Ovary (tissue), 9 donors: ENCODE measurements around the gene OR4E2. TPM values are rescaled to one million over a fixed set of nuclear protein-coding genes. Genes with fewer than 3 reads are reported as not detected.
"Not testable (repeated sequence)": the region's sequence is repeated elsewhere in the genome, so short reads cannot be mapped to it uniquely, and the experiment has no call there.

Experiments used
- DNase-seq, 5 donors: peaks; one replicate each; pipeline ENCODE4 v3.0.0-alpha.2; 2019 to 2020
- H3K27ac ChIP-seq, 2 donors: fragments of 200-600 bp; one replicate each; pipeline versions ENCODE4 v1.5.1 to v1.8.0; 2019 to 2022
- H3K27me3 ChIP-seq: fragments of 200-600 bp; one replicate; pipeline ENCODE4 v1.8.0; 2022
- H3K36me3 ChIP-seq: fragments of 200-600 bp; sonication (generic); one replicate; pipeline ENCODE4 v1.5.1; 2019
- H3K4me1 ChIP-seq: one replicate; pipeline ENCODE4 v1.8.1; 2013; ENCODE audit warnings: mild to moderate bottlenecking, moderate library complexity; ENCODE audit not compliant: insufficient read depth
- H3K4me3 ChIP-seq: fragments of 200-600 bp; sonication (generic); one replicate; pipeline ENCODE4 v1.5.1; 2017
- H3K9me3 ChIP-seq, 2 donors: fragments of 200-600 bp in 1 of 2; sonication (generic) in 1 of 2; one replicate each; pipeline versions ENCODE4 v1.5.1 to v1.8.1; 2013 to 2019; ENCODE audit warnings: mild to moderate bottlenecking in 1 of 2, moderate library complexity in 1 of 2
- EP300 ChIP-seq: sonication (generic); formaldehyde crosslinking; IDR thresholded peaks from one replicate; pipeline ENCODE4 v1.6.1; 2017; ENCODE audit warnings: antibody characterized with exemption
- POLR2A ChIP-seq: fragments of 450-650 bp; IDR thresholded peaks from one replicate; pipeline ENCODE4 v1.6.1; 2017; ENCODE audit warnings: antibody characterized with exemption, mild to moderate bottlenecking, moderate library complexity
- WGBS, 3 donors: extraction: QIAGEN DNeasy Blood & Tissue Kit in 1 of 3; methylation state at CpG; one replicate each; pipeline versions ENCODE4 v1.1.5 to v1.1.7; 2013 to 2017; 5-methylcytosine and 5-hydroxymethylcytosine counted together
- intact Hi-C, 4 donors: fragments of 100-400 bp; cut with DNase I; formaldehyde crosslinking; loops; one replicate each; pipeline versions ENCODE4 v1.11.0 to v1.15.1; 2022 to 2023
- polyA plus RNA-seq, 2 donors: library from polyadenylated mRNA; stranded (reverse); fragments of 200-250 nt in 1 of 2; fragments of 350-450 nt in 1 of 2; fragmentation: Illumina TruSeq in 1 of 2; extraction: RNeasy Lipid Tissue Mini Kit (QIAGEN cat#74804) in 1 of 2; gene quantifications; one replicate each; pipeline ENCODE4 v1.2.3, GENCODE V29; 2013 to 2014
- total RNA-seq, 7 donors: library from RNA; depleted of rRNA in 2 of 7; stranded (reverse); fragments of >200 nt in 2 of 7; fragmentation: NEBNext Ultra II Directional in 3 of 7; extraction: Animal tissue kit (Norgen Biotek cat#: 25700) in 3 of 7; gene quantifications; one replicate each; pipeline versions ENCODE4 v1.1.0 to v1.2.4, GENCODE V29; 2016 to 2023
- TF ChIP-seq, protein P1 (sequence below), 3 donors: fragments of 450-650 bp in 2 of 3; fragments of 200-600 bp in 1 of 3; IDR thresholded peaks; one replicate each; pipeline versions ENCODE4 v1.5.1 to v1.8.0; 2016 to 2022; ENCODE audit warnings: antibody characterized with exemption in 3 of 3, mild to moderate bottlenecking in 1 of 3
- donor health status: DM: no; HTN: no; CAD: no; lungs with moderate emphysema.
- donor health status: DM: no; HTN: no; CAD: no.
- donor health status: Bipolar disorder and iron deficiency.
- donor health status: DM: yes; HTN: yes; CAD: no.
- donor health status: DM: no; HTN: no; CAD: no.
- donor health status: DM: yes; HTN: yes; CAD: no.

Gene OR4E2
- total and polyA plus RNA-seq, 9 donors = not detected

DNA sequence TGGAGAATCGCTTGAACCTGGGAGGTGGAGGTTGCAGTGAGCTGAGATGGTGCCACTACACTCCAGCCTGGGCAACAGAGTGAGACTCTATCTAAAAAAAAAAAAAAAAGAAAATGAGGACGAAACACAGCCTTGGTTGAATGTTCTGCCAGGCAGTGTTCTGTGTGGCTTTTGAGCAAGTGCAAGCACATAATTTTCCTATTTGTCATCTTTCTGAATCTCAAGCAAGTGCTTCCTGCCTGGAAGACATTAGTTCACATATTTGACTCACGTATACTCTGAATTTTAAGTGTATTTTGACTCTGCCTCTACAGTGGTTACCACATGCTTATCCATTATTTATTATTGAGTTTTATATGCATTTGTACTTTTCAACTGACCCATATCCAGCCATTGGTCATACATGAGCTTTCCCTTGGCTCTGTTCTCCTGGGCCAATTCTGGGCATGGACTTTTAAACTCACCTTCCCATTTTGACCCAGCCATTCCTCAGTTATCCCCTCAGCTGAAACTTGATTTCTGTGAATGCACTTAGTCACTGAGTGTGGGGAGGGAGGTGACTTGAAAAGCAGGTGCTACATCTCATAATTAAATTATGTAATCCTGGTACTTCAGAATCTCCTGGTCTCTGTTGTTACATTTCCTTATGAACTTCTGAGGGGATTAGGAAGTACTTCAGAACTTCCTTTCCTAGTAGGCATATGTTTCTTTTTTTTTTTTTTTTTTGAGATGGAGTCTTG, 27.0 kb upstream of the OR4E2 start:
- WGBS, 3 donors = 58 to 74% (median 68%) methylated on average over 3 of the region's 3 CpGs
- no peaks in the 10 kb centered on the region for H3K36me3 ChIP-seq
- no peak overlapping the region for H3K4me3 ChIP-seq
- DNase-seq = no peak
- no peaks in the 10 kb centered on the region for H3K9me3 ChIP-seq
- H3K27ac ChIP-seq = no peak overlapping the region
- no peaks in the 10 kb centered on the region for H3K27me3 ChIP-seq
- intact Hi-C loops = no loop called here
- no peak for TF ChIP-seq EP300
- TF ChIP-seq, protein P1, sequence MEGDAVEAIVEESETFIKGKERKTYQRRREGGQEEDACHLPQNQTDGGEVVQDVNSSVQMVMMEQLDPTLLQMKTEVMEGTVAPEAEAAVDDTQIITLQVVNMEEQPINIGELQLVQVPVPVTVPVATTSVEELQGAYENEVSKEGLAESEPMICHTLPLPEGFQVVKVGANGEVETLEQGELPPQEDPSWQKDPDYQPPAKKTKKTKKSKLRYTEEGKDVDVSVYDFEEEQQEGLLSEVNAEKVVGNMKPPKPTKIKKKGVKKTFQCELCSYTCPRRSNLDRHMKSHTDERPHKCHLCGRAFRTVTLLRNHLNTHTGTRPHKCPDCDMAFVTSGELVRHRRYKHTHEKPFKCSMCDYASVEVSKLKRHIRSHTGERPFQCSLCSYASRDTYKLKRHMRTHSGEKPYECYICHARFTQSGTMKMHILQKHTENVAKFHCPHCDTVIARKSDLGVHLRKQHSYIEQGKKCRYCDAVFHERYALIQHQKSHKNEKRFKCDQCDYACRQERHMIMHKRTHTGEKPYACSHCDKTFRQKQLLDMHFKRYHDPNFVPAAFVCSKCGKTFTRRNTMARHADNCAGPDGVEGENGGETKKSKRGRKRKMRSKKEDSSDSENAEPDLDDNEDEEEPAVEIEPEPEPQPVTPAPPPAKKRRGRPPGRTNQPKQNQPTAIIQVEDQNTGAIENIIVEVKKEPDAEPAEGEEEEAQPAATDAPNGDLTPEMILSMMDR (IDR thresholded peaks at IDR 0.05) = no peak
- no peak for TF ChIP-seq POLR2A
- no peaks in the 10 kb centered on the region for H3K4me1 ChIP-seq

- WGBS, 3 donors = 95 to 98% (median 97%) methylated on average over 1 of the region's 1 CpG
- H3K27ac ChIP-seq, H3K27me3 ChIP-seq, DNase-seq, H3K4me1 ChIP-seq, intact Hi-C loops, H3K4me3 ChIP-seq, H3K36me3 ChIP-seq, H3K9me3 ChIP-seq: not testable (repeated sequence)
Measured at GRCh38 chr14:21630503-21630902, 23.1 kb upstream of the OR4E2 start.

DNA sequence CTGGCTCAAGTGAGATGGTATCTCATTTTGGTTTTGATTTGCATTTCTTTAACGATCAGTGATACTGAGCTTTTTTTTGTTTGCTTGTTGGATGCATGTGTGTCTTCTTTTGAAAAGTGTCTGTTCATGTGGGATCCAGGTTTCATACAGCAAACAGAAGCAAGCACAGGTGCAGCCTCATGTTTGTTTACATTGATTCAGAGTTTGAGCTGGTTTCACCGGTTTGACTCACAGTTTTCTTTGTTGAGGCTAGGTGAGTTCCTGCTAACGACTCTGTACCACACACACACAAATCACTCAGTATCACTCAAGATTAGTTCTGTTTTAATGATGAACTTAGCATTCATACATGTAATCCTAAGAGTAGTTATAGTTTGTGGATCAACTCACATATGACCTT, 22.6 kb upstream of the OR4E2 start:
- WGBS, 3 donors = 24 to 79% (median 27%) methylated on average over 3 of the region's 3 CpGs
- Histone ChIP-seq H3K4me3 (no peak overlapping the region), H3K9me3 (peaks cover 0 to 3% of the 10 kb centered on the region in 2 donors), H3K36me3 (no peaks in the 10 kb centered on the region), H3K27ac (no peak overlapping the region), H3K4me1 (no peaks in the 10 kb centered on the region), H3K27me3 (no peaks in the 10 kb centered on the region)
- intact Hi-C loops = no loop called here
- TF ChIP-seq, protein P1 (IDR thresholded peaks at IDR 0.05) = no peak
- TF ChIP-seq EP300 (no peak), POLR2A (no peak)
- no peak for DNase-seq

DNA sequence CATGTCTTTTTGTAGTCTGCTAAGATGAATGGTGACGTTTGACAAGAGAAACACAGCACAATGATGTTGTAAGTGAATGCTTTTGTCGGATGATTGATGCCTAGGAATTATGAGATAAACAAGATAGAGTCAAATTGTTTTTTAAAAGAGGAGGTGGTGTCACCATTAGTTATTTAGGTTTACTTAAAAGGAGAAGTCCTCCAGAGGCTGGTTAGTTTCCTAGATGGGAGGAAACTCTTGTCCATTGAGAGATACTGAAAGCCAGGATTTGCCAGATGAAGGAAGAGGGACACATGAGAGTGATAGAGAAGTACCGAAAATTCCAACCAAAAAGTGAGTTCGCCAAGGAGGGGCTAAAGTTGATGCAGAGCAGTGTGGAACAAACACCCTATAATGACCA, 18.8 kb upstream of the OR4E2 start, which contains the start of gene OR10G2:
Gene OR10G2 (minus strand): TSS at position 101 of the 400 bp plus-strand sequence. CDS start 98 bp downstream, at position 3.
- no peaks in the 10 kb centered on the region for H3K36me3 ChIP-seq
- DNase-seq = no peak
- no peak within 1 kb of the TSS for H3K27ac ChIP-seq
- peaks cover 0 to 3% of the 10 kb centered on the region in 2 donors for H3K9me3 ChIP-seq
- intact Hi-C loops = no loop called here
- H3K4me3 ChIP-seq = no peak within 1 kb of the TSS
- no peaks in the 10 kb centered on the region for H3K27me3 ChIP-seq
- TF ChIP-seq POLR2A (no peak), EP300 (no peak)
- TF ChIP-seq, protein P1 (IDR thresholded peaks at IDR 0.05) = no peak
- no peaks in the 10 kb centered on the region for H3K4me1 ChIP-seq
- WGBS, 3 donors = 67 to 74% (median 71%) methylated on average over 4 of the region's 4 CpGs

GRCh38 chr14:21642683-21643082, 11.0 kb upstream of the OR4E2 start:
- Histone ChIP-seq H3K4me3 (no peak overlapping the region), H3K9me3 (no peaks in the 10 kb centered on the region), H3K27me3 (no peaks in the 10 kb centered on the region), H3K36me3 (no peaks in the 10 kb centered on the region), H3K4me1 (no peaks in the 10 kb centered on the region), H3K27ac (no peak overlapping the region)
- TF ChIP-seq, protein P1 (IDR thresholded peaks at IDR 0.05) = no peak
- TF ChIP-seq POLR2A (no peak), EP300 (no peak)
- intact Hi-C loops = no loop called here
- DNase-seq = no peak
- WGBS, 3 donors = 46 to 63% (median 58%) methylated on average over 3 of the region's 3 CpGs
